ENCODE data around the gene LRMDA.

Gene LRMDA

GRCh38 chr10:75493464-75493863 is 62.0 kb downstream of the LRMDA start:
- TF ChIP-seq, protein P1, sequence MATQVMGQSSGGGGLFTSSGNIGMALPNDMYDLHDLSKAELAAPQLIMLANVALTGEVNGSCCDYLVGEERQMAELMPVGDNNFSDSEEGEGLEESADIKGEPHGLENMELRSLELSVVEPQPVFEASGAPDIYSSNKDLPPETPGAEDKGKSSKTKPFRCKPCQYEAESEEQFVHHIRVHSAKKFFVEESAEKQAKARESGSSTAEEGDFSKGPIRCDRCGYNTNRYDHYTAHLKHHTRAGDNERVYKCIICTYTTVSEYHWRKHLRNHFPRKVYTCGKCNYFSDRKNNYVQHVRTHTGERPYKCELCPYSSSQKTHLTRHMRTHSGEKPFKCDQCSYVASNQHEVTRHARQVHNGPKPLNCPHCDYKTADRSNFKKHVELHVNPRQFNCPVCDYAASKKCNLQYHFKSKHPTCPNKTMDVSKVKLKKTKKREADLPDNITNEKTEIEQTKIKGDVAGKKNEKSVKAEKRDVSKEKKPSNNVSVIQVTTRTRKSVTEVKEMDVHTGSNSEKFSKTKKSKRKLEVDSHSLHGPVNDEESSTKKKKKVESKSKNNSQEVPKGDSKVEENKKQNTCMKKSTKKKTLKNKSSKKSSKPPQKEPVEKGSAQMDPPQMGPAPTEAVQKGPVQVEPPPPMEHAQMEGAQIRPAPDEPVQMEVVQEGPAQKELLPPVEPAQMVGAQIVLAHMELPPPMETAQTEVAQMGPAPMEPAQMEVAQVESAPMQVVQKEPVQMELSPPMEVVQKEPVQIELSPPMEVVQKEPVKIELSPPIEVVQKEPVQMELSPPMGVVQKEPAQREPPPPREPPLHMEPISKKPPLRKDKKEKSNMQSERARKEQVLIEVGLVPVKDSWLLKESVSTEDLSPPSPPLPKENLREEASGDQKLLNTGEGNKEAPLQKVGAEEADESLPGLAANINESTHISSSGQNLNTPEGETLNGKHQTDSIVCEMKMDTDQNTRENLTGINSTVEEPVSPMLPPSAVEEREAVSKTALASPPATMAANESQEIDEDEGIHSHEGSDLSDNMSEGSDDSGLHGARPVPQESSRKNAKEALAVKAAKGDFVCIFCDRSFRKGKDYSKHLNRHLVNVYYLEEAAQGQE (IDR thresholded peaks at IDR 0.05; ENCODE audit: low read depth) = no peak
- TF ChIP-seq EGR1 (IDR thresholded peaks at IDR 0.05) = no peak
- TF ChIP-seq NFIC (IDR thresholded peaks at IDR 0.05) = no peak
- no peak for TF ChIP-seq TEAD4 (IDR thresholded peaks at IDR 0.05)
- no peak for TF ChIP-seq YY1 (IDR thresholded peaks at IDR 0.05; ENCODE audit: low read depth)
- no peak for TF ChIP-seq CEBPB (IDR thresholded peaks at IDR 0.05)
- TF ChIP-seq FOXM1 (IDR thresholded peaks at IDR 0.05; ENCODE audit: borderline replicate concordance, low read depth) = no peak

DNA sequence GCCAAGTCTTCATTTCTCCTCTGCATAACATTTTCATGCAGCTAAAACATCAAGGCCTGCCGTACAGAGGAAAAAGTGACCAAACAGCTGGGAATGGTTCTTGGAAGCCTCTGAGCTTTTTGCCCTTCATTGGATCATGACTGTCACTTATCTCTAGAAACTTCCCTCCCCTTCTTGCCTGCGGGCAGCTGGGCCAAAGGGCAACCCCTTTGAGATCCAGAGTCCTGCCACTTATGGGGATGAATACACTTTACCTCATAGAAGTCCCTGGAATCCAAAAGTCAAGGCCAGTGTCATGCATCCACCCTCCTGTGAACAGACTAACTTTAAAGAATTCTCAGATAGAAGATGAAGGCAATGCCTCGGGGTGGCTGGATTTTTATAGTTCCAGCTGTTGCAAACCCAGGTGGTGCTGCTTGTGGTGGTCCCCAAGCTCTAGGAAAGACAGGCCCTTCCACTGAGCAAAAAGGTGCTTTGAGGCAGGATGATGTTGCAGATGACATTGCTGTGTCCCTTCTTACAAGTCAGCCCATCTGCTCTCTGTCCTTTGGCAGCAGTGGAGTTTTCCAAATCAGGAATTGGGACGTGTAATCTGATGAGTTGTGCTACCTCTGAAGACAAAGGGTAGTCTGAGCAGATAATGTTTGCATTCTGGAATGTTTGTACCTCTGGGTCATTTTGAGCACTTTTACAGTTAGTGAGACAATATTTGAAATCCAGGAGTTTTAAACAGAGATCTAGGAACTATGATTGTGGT is 64.2 kb downstream of the LRMDA start:
- no peak for TF ChIP-seq TCF12 (IDR thresholded peaks at IDR 0.05; ENCODE audit: low read depth)
- no peak for TF ChIP-seq TAF1 (IDR thresholded peaks at IDR 0.05; ENCODE audit: low read depth)
- no peak for TF ChIP-seq RAD21 (IDR thresholded peaks at IDR 0.05; ENCODE audit: low read depth)
- no peak for TF ChIP-seq EGR1 (IDR thresholded peaks at IDR 0.05)
- no peak for TF ChIP-seq ZBTB7A (IDR thresholded peaks at IDR 0.05; ENCODE audit: low read depth)
- TF ChIP-seq, protein P1 (IDR thresholded peaks at IDR 0.05; ENCODE audit: low read depth) = no peak
- TF ChIP-seq FOXM1 (IDR thresholded peaks at IDR 0.05; ENCODE audit: borderline replicate concordance, low read depth) = no peak
- no peak for TF ChIP-seq TEAD4 (IDR thresholded peaks at IDR 0.05)
- no peak for TF ChIP-seq MAX (IDR thresholded peaks at IDR 0.05)
- TF ChIP-seq NFIC (IDR thresholded peaks at IDR 0.05) = no peak
- TF ChIP-seq YY1 (IDR thresholded peaks at IDR 0.05; ENCODE audit: low read depth) = no peak
- TF ChIP-seq CEBPB (IDR thresholded peaks at IDR 0.05) = no peak
- no peak for TF ChIP-seq USF1 (IDR thresholded peaks at IDR 0.05)
- no peak for TF ChIP-seq CREB1 (IDR thresholded peaks at IDR 0.05; ENCODE audit: low read depth)
- no peak for TF ChIP-seq EP300 (IDR thresholded peaks at IDR 0.05; ENCODE audit: borderline replicate concordance)

GRCh38 chr10:75496191-75496567 is 64.8 kb downstream of the LRMDA start:
- TF ChIP-seq NFIC (IDR thresholded peaks at IDR 0.05) (no peak), USF1 (IDR thresholded peaks at IDR 0.05) (no peak), TEAD4 (IDR thresholded peaks at IDR 0.05) (no peak), RAD21 (IDR thresholded peaks at IDR 0.05; ENCODE audit: low read depth) (no peak), EGR1 (IDR thresholded peaks at IDR 0.05) (no peak), ZBTB7A (IDR thresholded peaks at IDR 0.05; ENCODE audit: low read depth) (no peak), EP300 (IDR thresholded peaks at IDR 0.05; ENCODE audit: borderline replicate concordance) (no peak), TCF12 (IDR thresholded peaks at IDR 0.05; ENCODE audit: low read depth) (no peak), FOXM1 (IDR thresholded peaks at IDR 0.05; ENCODE audit: borderline replicate concordance, low read depth) (no peak), CEBPB (IDR thresholded peaks at IDR 0.05) (no peak), YY1 (IDR thresholded peaks at IDR 0.05; ENCODE audit: low read depth) (no peak), MAX (IDR thresholded peaks at IDR 0.05) (no peak), CREB1 (IDR thresholded peaks at IDR 0.05; ENCODE audit: low read depth) (no peak), TAF1 (IDR thresholded peaks at IDR 0.05; ENCODE audit: low read depth) (no peak)
- TF ChIP-seq, protein P1 (IDR thresholded peaks at IDR 0.05; ENCODE audit: low read depth) = no peak

All from Ishikawa (cell line).